ENCODE measurements around the gene DDB1. TPM values are rescaled to one million over a fixed set of nuclear protein-coding genes. Genes with fewer than 3 reads are reported as not detected.

The DDB1 gene
- total RNA-seq, 2 donors from 2014 or later = 154 to 189 TPM

DNA sequence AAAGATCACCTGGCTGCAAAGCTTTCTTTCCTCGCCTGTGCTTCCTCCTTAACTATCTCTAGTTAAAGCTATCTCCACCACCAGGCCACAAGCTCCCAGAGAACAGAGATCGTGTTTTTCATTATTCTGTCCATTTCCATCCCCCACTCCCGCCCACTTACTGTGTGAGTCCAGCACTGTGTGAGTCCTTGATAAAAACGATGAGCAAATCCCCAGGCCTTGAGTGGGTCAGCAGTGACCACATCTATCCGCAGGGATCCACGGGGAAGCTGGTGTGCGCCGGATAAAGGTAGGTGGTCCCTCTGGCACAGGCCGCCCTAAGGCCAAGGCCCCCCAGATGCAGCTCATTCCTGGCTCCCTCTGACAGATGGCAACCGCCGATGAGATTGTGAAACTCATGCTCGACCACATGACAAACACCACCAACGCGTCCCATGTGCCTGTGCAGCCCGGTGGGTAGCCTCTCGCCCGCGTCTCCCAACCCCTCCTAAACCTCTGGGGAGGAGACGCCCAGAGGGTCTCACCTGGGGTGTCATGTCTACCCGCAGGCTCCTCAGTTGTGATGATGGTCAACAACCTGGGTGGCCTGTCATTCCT is 9.4 kb upstream of the DDB1 start:
- Histone ChIP-seq H3K9ac (ENCODE audit: low read depth in 2 of 2, low read length in 2 of 2) (no peak overlapping the region), H3K36me3 (no peaks in the 10 kb centered on the region), H3K4me3 (no peak overlapping the region), H3K4me1 (no peaks in the 10 kb centered on the region), H3K9me3 (no peaks in the 10 kb centered on the region), H3K27ac (no peak overlapping the region), H3K27me3 (no peaks in the 10 kb centered on the region)
- TF ChIP-seq, protein P1, sequence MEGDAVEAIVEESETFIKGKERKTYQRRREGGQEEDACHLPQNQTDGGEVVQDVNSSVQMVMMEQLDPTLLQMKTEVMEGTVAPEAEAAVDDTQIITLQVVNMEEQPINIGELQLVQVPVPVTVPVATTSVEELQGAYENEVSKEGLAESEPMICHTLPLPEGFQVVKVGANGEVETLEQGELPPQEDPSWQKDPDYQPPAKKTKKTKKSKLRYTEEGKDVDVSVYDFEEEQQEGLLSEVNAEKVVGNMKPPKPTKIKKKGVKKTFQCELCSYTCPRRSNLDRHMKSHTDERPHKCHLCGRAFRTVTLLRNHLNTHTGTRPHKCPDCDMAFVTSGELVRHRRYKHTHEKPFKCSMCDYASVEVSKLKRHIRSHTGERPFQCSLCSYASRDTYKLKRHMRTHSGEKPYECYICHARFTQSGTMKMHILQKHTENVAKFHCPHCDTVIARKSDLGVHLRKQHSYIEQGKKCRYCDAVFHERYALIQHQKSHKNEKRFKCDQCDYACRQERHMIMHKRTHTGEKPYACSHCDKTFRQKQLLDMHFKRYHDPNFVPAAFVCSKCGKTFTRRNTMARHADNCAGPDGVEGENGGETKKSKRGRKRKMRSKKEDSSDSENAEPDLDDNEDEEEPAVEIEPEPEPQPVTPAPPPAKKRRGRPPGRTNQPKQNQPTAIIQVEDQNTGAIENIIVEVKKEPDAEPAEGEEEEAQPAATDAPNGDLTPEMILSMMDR (IDR thresholded peaks at IDR 0.05) = no peak
- intact Hi-C loops (cut with DNase I) = no loop called here
- DNase-seq = no peak

DNA sequence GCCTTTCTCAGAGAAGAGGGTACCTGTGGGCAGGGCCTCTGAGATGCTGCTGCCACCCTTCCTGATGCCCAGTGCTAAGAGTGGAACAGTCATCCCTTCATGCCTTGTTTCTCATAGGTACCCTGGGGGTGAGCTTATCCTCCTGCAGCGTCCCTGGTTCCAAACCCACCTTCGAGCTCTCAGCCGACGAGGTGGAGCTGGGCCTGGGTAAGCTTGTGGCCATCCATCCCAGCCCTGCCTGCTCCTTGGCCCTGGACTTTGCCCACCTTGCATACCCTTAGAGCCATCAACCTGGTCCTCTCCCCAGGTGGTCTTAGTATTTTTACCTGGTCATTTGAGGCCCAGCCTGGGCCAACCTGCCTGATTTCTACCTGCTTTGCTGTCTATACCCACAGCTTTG is 8.8 kb upstream of the DDB1 start:
- intact Hi-C loops (cut with DNase I) = no loop called here
- no peak overlapping the region for H3K27ac ChIP-seq
- H3K36me3 ChIP-seq = no peaks in the 10 kb centered on the region
- no peaks in the 10 kb centered on the region for H3K27me3 ChIP-seq
- no peak overlapping the region for H3K9ac ChIP-seq (ENCODE audit: low read depth in 2 of 2, low read length in 2 of 2)
- DNase-seq = no peak
- H3K9me3 ChIP-seq = no peaks in the 10 kb centered on the region
- H3K4me3 ChIP-seq = no peak overlapping the region
- TF ChIP-seq, protein P1 (IDR thresholded peaks at IDR 0.05) = no peak
- H3K4me1 ChIP-seq = no peaks in the 10 kb centered on the region

DNA sequence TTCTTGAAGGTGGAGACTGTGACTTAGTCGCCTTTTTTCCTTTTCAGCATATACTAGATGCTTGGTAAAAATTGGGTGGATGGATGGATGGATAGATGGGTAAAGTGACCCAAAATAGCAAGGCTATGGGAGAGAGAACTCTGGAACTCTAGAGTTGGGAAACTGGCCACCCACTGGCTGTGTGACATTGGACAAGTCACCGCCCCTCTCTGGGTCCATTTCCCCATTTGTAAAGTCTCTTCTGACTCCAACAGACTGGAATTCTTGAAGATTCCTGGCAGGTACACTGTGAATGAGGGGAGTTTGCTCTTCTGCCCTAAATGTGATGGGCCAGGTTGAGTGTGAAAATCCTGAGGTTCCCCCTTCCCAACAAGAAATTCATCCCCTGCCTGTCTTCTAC is 8.1 kb upstream of the DDB1 start:
- intact Hi-C loops (cut with DNase I) = no loop called here
- Histone ChIP-seq H3K36me3 (no peaks in the 10 kb centered on the region), H3K9ac (ENCODE audit: low read depth in 2 of 2, low read length in 2 of 2) (no peak overlapping the region), H3K9me3 (no peaks in the 10 kb centered on the region), H3K27ac (no peak overlapping the region), H3K4me3 (no peak overlapping the region), H3K4me1 (no peaks in the 10 kb centered on the region), H3K27me3 (no peaks in the 10 kb centered on the region)
- no peak for DNase-seq
- TF ChIP-seq, protein P1 (IDR thresholded peaks at IDR 0.05) = no peak

DNA sequence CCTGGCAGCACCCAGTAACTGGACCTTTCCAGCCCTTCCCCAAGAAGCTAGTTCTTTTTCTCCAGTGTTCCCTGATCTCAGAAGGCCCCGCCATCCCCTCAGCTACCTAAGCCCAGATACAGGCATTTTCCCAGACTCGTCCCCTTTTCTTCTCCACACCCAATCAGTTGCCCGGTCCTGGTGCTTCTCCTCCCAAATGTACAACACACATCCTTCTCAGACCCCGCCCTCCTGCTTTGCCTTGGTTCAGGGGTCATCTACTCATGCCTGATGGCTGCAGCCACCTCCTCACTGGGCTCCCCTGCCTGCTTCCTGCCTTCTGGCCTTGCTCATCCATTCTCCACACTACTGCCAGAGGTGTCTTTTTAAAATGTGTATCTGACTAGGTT is 6.6 kb upstream of the DDB1 start:
- no peak for DNase-seq
- no peaks in the 10 kb centered on the region for H3K27me3 ChIP-seq
- H3K4me1 ChIP-seq = no peaks in the 10 kb centered on the region
- no peaks in the 10 kb centered on the region for H3K36me3 ChIP-seq
- TF ChIP-seq, protein P1 (IDR thresholded peaks at IDR 0.05) = no peak
- no peaks in the 10 kb centered on the region for H3K9me3 ChIP-seq
- intact Hi-C loops (cut with DNase I) = no loop called here
- H3K4me3 ChIP-seq = no peak overlapping the region
- H3K9ac ChIP-seq (ENCODE audit: low read depth in 2 of 2, low read length in 2 of 2) = no peak overlapping the region
- no peak overlapping the region for H3K27ac ChIP-seq

DNA sequence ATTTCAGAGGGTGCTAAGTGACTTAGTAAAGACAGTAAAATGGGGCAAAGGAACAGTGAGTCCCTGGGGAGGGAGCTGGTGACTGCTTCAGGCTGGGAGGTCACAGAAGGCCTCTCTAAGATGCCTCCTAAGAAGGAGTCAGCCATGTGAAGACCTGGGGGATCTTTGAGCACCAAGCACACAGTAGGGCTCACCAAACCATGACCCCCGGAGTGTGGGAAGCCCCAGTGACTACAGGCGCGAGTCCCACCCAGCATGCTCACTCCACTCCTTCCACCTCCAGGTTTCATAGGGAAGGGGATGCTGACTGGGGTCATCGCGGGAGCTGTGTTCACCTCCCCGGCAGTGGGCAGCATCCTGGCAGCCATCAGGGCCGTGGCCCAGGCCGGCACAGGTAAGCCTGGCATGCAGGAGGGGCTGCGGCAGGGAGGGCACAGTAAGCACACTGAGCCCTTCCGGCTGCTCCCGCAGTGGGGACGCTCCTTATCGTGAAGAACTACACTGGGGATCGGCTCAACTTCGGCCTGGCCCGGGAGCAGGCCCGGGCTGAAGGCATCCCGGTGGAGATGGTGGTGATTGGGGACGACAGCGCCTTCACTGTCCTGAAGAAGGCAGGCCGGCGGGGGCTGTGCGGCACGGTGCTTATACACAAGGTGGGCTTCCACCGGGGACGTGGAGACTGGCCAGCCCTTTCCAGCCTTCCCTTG is 6.0 kb upstream of the DDB1 start:
- Histone ChIP-seq H3K27me3 (no peaks in the 10 kb centered on the region), H3K4me3 (no peak overlapping the region), H3K9me3 (no peaks in the 10 kb centered on the region), H3K9ac (ENCODE audit: low read depth in 2 of 2, low read length in 2 of 2) (no peak overlapping the region), H3K27ac (no peak overlapping the region), H3K36me3 (no peaks in the 10 kb centered on the region), H3K4me1 (no peaks in the 10 kb centered on the region)
- TF ChIP-seq, protein P1 (IDR thresholded peaks at IDR 0.05) = no peak
- intact Hi-C loops (cut with DNase I) = no loop called here
- no peak for DNase-seq
